HL-60 (cell line): Measurements from ENCODE around the gene PDK2.
A peak's percentile ranks its signal among the peaks of the same experiment; 100 is the strongest.

Experiments
- DNase-seq, 2 experiments: peaks; one replicate each; pipeline ENCODE4 v3.0.0-alpha.2; 2010 to 2020; ENCODE audit warnings: low read depth in 1 of 2, low spot score in 1 of 2
- H3K27ac ChIP-seq: fragments of 250-450 bp; sonication (Bioruptor Pico); replicated peaks from 2 replicates; pipeline ENCODE4 v1.5.1; 2020; ENCODE audit warnings: mild to moderate bottlenecking, moderate library complexity
- H3K27me3 ChIP-seq: fragments of 250-450 bp; sonication (Bioruptor Pico); 2 replicates; pipeline ENCODE4 v1.5.1; 2021; ENCODE audit warnings: mild to moderate bottlenecking, moderate library complexity; ENCODE audit not compliant: insufficient read depth, poor library complexity, severe bottlenecking
- H3K4me3 ChIP-seq: replicated peaks from 2 replicates; pipeline ENCODE4 v1.5.1; 2011; ENCODE audit warnings: mild to moderate bottlenecking, control low read depth, low read length; ENCODE audit not compliant: insufficient read depth
- CTCF ChIP-seq: IDR thresholded peaks from one replicate; pipeline ENCODE4 v1.5.1; 2011; ENCODE audit warnings: low read length, control low read depth, inconsistent platforms; ENCODE audit not compliant: insufficient read depth
- GABPA ChIP-seq: IDR thresholded peaks from 2 replicates; pipeline ENCODE4 v1.6.1; 2012; ENCODE audit warnings: low read depth
- POLR2AphosphoS5 ChIP-seq: IDR thresholded peaks from 2 replicates; pipeline ENCODE4 v1.6.1; 2012; ENCODE audit warnings: low read depth
- REST ChIP-seq: IDR thresholded peaks from 2 replicates; pipeline ENCODE4 v1.6.1; 2012; ENCODE audit warnings: low read depth; ENCODE audit not compliant: insufficient replicate concordance
- SPI1 ChIP-seq: IDR thresholded peaks from 2 replicates; pipeline ENCODE4 v1.6.1; 2012; ENCODE audit warnings: low read depth, mild to moderate bottlenecking, borderline replicate concordance

Gene PDK2

GRCh38 chr17:50087246-50087911 is 7.8 kb upstream of the PDK2 start:
- Histone ChIP-seq H3K4me3 (no peak overlapping the region), H3K27ac (no peak overlapping the region), H3K27me3 (peaks cover 3% of the 10 kb centered on the region)
- TF ChIP-seq GABPA (no peak), POLR2AphosphoS5 (no peak), SPI1 (no peak), CTCF (peak; percentile 93), REST (no peak)
- peak in 1 of 2 experiments; percentile 69 for DNase-seq

- Histone ChIP-seq H3K27ac (no peak overlapping the region), H3K27me3 (peaks cover 6% of the 10 kb centered on the region), H3K4me3 (no peak overlapping the region)
- TF ChIP-seq REST, result no peak
- no peak for TF ChIP-seq GABPA
- TF ChIP-seq SPI1, result no peak
- TF ChIP-seq POLR2AphosphoS5, result no peak
- DNase-seq, result no peak
Measured at GRCh38 chr17:50087912-50088405, 7.2 kb upstream of the PDK2 start.

- Histone ChIP-seq H3K4me3 (no peak overlapping the region), H3K27ac (no peak overlapping the region), H3K27me3 (peaks cover 11% of the 10 kb centered on the region)
- DNase-seq, result no peak
- no peak for TF ChIP-seq REST
- no peak for TF ChIP-seq SPI1
Measured at GRCh38 chr17:50088952-50089825, 6.0 kb upstream of the PDK2 start.
